AG08395 (cell line): ENCODE results near the gene CPNE4.
"Not testable (repeated sequence)": the region's sequence is repeated elsewhere in the genome, so short reads cannot be mapped to it uniquely, and the experiment has no call there.

Source experiments
- DNase-seq: peaks from one replicate; pipeline ENCODE4 v3.0.0; 2012; ENCODE audit warnings: mixed read lengths, low spot score

Gene CPNE4

DNA sequence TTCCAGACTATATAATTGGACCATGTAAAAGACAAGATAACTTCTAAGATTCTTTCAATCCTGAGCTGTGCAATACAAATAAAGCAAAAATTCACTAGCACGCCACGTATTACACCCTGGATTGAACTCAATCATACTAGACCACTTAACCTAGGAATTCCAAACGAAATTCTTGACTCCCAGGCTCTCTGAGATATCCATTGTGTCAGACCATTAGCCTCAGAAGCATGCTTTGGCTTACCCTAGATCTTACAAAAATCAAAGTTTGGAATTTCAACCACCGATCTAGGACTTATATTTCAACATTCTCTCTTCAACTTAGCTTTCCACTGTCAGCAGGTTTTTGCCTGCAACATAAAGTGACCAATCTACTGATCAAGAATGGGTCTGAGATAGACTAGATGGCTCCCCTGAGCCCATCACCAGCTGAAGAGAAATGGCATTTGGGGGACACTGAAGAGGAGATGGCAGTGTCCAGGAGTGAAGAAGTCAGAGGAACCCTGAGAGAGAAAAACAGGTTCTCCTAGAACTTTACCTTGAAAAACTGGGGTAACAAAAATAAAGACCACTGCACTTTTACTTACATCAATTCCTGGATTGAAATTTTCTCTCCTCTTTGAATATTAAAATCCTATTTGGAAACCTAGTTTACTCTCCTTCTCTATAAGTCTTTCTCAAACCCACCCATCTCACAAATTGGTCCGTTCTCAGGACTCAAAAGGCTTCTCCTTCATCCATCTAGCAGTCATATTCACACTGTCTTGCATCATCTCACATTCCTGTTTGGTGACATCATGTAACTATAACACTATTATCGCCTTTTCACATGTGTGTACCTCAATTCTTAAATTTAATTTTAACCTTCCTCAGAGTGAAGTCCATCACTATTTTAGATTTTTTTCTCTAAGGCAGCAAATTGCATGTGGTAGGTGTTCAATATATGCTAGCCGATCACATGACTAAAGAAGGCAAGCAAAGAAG lies 18.5 kb downstream of the CPNE4 start:
- no peak for DNase-seq

GRCh38 chr3:132014105-132014504 lies 20.7 kb downstream of the CPNE4 start:
- DNase-seq = no peak

DNA sequence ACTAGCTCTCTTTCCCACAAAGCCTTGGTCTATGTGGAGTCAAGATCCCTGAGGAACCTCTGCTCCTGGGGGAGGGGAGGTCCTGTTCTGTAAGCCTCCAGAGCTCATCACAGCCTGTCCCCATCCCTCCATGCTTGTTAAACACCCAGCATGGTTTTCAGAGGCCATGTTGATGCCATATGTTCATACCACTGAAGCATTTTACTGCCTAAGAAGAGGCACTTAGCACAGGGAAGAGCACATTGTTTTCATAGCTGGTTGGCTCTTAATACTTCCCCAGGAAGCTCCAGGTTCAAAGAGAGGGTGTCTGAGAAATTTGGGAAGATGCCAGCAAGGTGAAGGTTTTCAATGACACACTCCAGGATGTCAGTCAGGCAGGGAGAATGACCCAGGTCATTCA lies 25.6 kb downstream of the CPNE4 start:
- DNase-seq = no peak

DNA sequence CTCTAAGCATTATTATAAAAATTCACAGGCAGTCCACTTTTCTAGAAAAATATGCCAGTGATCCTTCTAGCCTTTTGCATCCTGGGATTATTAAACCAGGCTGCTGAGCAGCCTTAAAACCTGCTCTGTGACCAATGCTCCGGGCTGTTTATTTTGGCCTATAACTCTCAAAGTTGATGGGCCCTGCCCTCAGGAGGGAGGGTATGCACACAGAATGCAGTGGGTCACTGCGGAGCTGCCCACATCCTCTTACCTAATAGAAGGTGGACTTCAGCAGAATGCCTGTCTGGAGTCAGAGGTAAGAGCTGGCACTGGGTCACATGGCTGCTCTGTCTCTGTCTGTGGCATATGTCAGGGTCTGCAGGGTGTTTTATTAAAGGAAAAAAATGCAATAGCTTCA lies 26.0 kb downstream of the CPNE4 start:
- DNase-seq = no peak

DNA sequence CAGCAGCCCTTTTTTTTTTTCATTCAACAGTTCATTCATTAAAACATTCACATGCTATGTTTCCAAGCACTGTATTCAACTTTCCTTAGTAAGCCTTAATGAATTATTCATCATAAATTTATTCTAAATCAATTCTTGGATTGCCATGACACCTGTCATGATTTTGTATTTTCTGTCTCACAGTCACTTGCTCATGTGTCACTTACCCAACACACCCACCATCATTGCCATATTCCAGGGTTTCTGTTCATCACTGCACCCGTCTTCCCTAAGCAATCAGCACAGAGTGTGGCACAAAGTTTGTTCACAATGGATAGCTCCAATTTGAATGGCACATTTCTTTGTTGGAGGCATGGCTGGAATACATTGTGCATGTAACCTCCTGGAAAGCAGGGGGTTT lies 27.2 kb downstream of the CPNE4 start:
- no peak for DNase-seq

DNA sequence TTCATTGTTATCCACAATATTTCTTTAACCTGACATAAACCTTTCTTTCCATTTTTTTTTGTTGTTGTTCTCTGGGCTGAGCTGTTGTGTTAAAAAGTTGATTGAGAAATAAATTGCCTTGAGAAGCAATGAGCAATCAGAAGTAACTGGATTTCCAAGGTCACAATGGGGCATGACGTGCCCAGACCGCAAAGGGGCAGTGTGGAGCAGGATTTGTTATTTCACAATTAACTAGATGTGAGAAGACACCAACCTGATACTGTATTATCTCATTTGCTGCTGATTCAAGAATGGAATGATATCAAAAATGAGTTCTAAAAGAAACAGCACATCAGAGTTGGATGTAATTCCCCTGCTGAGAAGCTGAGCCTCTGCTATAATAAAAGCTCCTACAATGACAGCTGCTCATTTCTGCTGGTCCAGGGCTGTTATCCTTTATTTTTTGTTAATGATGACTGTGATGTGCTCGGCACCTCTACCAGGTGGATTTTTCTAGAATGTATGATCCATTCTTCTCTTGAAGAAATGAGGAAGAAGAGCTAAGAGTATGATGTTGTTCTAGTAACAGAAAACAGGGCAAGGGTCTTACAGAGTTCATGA lies 28.1 kb downstream of the CPNE4 start:
- DNase-seq = peak; percentile 14

DNA sequence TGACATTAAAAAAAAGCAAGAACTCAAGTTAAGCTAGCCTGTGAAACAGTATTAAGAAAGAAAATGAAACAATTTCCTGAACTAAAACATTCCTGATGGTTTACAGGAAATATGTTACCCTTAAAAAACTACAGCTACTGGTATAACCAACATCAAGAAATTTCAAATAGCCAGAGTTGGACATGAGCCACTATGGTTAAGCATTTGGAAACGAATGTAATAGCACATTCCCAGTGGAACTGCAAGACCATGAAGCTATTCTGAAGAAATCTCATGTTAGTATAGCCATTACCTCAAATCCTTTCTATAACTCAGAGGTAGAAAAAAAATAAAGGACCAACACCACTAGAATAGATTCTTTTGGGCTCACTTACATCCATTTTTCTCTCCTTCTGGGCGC lies 30.2 kb downstream of the CPNE4 start:
- DNase-seq = no peak

GRCh38 chr3:132003685-132004084 lies 31.1 kb downstream of the CPNE4 start:
- no peak for DNase-seq

DNA sequence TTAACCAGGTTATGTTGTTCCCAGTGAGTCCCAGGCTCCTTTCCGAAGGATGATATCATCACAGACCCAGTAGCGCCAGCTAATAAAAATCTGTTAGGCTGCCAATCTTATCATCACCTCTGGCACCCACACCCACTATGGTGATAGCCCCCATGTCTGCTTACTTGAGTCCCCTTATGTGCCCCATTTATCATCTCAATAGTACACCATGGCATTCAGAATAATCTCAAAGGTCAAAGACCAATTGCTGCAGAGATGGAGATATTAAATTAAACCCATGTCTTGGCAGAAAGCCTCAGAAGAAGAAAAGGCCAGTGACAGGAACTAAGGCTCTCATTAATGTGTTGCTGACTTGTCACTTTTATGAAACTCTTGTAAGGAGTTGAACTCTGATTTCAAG lies 32.8 kb downstream of the CPNE4 start:
- DNase-seq = no peak

DNA sequence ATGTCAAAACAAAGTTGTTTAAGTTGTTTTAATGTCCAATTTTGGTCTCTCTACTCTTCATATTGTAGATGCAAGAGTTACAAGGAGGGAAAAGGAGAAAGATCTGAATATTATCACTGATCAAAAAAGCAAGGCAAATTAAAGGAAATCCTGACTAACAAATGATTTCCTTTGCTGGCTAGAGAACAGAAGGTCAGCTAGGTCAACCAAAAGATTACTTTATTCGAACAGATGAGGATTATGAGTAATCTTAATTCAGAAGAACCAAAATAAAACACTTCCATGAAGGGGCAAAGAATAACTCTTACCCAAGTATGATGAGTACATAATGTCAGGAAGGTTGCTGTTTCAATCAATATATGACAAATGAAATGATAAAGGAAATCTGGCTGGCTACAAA lies 33.8 kb downstream of the CPNE4 start:
- DNase-seq = no peak

DNA sequence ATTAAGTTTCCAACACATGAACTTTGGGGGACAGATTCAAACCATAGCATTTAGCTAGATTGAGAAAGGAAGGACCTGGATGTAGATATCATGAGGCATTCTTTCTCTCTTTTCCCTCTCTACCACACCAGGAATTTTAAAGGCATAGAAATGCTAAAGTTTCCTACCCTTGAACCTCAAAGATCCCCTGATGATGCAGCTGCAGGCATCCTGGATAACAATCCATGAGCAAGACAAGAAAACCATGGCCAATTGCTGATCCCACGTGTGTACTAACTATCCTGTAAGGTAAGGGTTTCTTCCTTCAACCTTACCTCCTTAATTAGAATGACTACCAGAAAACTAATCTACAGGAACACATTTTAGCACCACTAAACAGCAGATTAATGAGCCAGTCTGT lies 36.8 kb downstream of the CPNE4 start:
- DNase-seq = no peak

DNA sequence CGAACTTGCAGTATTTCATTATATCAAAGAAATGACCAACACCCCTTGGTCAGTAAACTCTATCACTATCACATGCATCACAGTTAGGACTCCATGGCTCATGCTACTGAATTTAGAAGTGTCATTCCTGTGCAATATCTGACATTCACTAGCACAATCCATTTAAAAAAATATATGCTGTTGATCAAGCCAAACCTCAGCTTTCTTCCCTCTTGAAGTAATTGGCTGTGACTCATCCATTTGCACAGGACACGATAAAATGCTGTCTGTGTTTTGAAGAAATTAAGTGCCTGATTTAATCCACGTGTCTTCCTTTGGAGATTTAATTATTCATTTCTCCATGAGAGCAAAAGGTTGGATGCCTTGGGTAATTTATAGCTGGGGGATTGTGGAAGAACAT lies 38.9 kb downstream of the CPNE4 start:
- DNase-seq = peak; percentile 4

GRCh38 chr3:131989318-131989717 lies 45.5 kb downstream of the CPNE4 start:
- DNase-seq = no peak

- DNase-seq = no peak
Observed at GRCh38 chr3:131988209-131988608, 46.6 kb downstream of the CPNE4 start.

GRCh38 chr3:131983689-131984088 lies 51.1 kb downstream of the CPNE4 start:
- no peak for DNase-seq

DNA sequence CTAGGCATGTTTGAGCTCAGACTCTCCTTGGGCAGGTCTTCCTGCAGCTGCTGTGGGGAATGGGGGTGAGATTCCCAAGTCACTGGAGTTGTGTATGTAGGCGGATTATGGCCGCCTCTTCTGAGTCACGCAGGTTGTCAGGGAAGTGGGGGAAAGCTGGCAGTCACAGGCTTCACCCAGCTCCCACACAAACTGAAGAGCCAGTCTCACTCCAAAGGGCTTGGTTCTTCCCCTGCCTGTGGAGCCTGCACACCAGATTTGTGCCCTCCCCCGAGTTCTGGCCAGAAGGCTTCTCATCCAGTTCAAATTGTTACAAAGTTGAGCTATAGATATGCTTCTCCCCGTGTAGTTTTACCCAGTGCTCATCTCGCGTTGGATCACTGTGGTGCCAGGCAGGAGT lies 53.5 kb downstream of the CPNE4 start:
- no peak for DNase-seq

DNA sequence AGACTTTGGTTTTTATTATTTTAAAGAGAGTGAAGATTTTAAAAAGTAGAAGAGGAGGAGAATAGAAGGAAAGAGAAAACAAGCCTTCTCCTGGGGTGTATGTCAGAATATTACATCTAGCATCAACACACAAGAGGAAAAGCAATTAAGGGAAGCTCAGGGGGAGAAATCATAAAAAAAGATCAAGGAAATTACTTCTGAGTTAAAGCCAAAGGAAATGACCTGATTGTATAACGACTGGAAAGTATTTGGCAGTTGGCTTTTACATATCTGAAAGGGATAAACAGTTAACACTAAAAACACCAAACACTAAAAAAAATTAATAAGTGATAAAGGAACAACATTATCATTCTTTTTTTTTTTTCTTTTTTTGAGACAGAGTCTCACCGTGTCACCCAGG lies 58.4 kb downstream of the CPNE4 start:
- DNase-seq = no peak

GRCh38 chr3:131975047-131975446 lies 59.8 kb downstream of the CPNE4 start:
- DNase-seq = no peak

DNA sequence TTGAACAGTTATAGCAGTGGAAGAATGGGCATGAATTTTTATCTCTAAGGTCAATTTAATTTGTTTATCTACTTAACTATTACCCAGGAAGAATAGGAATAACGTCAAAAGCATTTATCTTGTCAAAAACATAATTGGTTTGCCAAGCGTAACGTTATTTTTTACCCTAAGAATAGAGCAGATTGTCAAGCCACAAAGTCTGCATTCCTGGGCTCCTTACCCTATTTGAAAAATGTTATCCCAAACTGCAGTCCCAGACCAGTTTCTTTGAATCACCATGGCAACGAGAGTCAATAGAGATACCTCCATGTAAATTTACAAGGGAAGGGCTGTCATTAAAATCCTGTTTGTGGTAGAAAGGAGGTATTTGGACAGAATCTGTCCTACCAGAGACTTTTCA lies 61.1 kb downstream of the CPNE4 start:
- DNase-seq = no peak

DNA sequence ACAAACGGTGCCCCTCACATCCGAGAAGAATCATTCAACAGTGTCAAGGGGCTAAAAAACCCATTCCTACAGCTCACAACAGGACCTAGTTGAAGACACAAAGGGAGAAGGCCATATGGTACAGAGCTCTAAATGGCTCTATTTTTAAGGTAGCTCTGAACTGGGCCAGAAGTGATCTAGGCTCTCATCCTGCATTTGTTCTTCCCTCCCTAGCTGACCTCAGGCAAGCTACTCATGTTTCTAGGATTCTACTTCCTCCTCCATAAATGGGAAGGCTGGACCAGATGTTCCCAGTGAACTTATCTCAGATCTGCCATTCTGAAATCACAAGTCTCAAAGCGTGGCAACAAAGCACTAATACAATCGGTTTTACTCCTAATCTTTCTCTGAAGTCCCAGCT lies 62.3 kb downstream of the CPNE4 start:
- DNase-seq = no peak

DNA sequence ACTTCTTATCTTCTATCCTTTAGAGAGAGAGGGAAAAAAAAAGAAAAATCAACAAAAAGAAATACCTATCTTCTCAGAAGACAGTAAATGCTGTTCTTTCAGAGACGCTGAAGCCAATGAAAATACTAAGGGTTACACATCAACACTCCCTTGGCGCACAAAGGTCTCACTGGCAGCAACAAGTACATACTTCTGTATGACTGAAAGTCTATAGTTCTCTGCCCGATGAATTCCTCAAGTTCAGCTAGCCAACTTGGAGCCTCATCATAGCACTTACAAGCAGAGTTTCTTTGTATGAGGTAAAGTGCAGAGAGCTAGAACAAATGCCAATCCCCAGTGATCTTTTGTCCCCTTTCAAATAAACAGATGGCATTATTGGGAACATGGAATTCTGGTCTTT lies 62.7 kb downstream of the CPNE4 start:
- no peak for DNase-seq

- DNase-seq = not testable (repeated sequence)
Observed at GRCh38 chr3:131963442-131963841, 71.4 kb downstream of the CPNE4 start.

GRCh38 chr3:131962982-131963381 lies 71.8 kb downstream of the CPNE4 start:
- no peak for DNase-seq

GRCh38 chr3:131960324-131960723 lies 74.5 kb downstream of the CPNE4 start:
- DNase-seq = no peak
